Activated naive CD4-positive, alpha-beta T cell treated with anti-CD3 and anti-CD28 coated beads, Interleukin-2, amount 50 U/mL, for 16 hours (primary cell): Measurements from ENCODE around the gene MYBPC3.

Experiments used
- DNase-seq: peaks from one replicate; pipeline ENCODE4 v3.0.0-alpha.2; 2020

MYBPC3 gene

DNA sequence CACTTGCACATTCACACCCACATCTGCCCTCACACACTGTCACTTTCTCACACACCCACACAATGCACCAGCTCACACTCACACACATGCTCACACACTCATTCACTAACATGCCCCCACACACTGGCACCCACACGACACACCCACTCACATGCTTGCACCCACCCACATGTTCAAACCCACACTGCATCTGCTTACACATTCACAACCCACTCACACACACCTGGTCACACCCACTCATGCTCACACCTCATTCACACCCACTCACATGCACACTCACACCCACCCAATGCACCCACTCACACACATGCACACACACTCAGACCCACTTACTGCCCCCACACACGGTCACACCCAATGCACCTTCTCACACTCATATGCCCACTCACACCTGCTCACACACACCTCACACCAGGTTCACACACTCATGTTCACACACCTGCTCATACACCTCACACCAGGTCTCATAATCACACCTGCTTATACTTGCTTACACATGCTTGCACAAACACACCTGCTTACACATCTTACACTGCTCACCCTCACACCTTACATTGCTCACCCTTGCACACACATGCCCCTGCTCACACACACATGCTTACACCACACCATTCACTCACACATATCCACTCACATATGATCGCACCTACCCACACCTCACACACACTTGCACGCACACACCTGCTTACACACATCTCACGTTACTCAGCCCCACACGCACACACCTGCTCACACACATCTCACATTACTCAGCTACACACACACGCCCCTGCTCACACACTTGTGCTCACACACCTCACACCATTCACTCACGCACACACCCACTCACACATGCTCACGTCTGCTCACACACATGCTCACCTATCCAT is 3.9 kb upstream of the MYBPC3 start:
- no peak for DNase-seq

DNA sequence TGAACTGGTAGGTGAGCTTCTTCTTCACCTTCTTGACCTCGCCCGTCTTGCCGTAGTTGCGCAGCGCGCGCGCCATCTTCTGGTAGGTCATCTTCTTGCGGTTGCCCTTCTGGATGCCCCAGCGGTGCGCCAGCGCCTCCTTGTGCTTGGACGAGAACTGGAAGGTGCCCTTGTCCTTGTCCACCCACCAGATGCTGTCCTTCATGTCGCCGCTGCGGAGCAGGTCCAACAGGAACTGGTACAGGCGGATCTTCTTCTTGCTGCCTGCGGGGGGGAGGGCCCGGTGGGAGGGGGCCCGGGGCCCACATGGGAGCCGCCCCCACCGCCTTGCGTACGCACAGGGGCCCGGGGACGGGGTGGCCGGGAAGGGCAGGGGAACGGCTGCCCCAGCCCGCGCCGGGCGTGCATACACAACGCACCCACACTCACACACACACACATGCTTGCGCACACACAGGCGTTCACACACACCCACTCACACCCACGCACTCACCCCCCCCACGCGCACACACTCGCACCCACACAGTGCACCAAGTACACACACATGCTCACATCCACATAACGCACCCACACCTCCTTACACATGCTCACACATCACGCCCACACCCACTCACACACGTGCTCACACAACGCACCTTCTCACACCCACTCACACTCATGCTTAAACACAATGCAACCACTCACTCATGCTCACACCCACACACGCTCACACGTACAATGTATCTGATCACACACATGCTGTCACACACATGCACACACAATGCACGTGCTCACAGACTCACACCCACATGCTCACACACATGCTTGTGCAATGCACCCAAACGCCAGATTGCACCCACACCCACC is 3.0 kb upstream of the MYBPC3 start:
- no peak for DNase-seq

DNA sequence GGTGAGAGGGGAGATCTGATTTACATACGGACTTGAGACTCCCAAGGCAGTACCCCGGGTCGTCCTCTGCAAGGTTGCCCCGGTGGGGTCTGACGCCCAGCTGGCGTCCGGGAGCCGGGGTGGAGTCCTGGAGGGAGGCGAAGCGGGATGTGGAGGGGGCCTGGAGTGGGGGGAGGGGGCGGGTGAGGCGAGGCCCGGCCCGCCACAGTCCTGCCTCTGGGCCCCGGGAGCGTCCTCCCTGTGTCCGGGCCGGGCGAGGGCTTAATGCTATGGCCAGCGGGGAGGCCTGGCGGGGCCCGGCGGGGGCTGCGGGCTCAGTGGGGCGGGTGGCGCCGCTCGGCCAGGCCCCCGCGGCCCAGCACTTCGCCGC is 2.4 kb upstream of the MYBPC3 start:
- no peak for DNase-seq

DNA sequence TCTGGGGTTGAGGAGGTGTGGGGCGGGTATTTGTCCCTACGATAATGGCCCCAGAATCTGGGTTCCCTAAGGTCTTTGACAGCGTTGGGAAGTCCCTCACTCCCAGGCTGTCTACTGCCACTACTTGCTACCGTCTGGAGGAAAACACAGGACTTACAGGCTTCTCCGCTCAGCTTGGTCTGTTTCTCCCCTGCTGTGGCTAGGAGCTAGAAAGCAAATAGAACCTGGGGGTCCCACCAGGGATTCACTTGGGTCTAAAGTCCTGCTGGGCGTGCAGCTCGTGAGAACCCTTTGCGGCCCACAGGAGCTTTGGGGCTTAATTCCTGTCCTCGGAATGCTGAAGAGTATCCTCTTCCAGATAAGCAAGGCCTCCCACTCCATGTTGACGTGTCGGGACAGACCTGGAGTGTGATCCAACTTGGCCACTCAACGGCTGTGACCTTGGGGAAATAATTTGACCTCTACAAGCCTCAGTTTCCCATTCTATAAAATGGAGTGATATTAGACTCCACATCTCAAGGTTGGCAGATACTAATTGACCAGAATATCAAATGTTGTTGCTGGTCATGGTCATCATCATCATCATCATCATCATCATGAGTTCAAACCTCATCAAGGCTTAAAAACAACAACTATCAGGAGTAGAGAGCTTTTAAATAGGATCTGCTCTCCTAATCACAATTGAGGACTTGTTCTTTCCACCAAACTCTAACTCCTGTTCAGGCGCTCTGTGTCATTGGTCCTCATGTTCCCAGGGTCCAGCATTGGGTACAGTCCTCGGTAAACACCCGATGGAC is 1.7 kb upstream of the MYBPC3 start:
- DNase-seq = no peak

DNA sequence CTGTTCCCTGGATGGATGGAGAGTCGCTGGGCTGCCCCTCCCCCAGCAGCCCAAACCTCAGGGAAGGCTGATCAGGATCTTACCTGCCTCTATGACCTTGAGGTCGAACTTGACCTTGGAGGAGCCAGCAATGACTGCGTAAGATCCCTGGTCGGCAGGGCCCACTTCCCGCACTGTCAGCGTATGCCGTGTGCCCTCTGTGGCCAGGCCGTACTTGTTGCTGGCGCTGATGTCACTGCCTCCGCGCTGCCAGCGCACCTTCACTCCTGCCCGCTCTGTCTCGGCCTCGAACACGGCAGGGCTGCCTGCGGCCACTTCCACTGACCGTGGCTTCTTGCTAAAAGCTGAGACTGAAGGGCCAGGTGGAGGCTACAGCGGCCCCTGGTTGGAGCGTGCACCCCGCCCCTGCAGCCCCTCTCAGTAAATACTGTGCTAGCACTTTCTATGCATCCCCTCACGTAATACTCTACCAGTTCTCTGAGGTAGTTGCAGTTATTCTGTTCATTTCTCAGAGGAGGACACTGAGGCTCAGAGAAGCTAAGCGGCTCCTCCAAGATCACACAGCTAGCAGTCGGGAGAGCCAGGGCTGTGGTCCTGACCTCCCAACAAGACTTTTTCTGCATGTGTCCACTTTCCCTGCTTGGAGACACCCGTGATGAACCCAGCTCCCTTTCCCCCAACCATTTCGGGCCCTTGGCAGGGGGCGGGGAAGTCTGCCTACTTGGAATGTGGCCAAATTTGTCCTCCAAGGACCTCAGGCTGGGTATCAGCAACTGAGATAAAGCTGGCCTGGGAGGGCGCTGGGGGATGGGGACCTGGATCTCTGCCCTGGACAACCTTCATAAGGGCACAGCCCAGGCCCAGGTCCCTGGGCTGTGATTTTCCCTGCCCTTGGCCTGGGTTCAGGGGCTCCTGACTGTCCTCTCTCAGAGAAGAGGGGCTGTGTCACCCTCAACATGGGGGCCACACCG is 1.1 kb downstream of the MYBPC3 start:
- DNase-seq = no peak

DNA sequence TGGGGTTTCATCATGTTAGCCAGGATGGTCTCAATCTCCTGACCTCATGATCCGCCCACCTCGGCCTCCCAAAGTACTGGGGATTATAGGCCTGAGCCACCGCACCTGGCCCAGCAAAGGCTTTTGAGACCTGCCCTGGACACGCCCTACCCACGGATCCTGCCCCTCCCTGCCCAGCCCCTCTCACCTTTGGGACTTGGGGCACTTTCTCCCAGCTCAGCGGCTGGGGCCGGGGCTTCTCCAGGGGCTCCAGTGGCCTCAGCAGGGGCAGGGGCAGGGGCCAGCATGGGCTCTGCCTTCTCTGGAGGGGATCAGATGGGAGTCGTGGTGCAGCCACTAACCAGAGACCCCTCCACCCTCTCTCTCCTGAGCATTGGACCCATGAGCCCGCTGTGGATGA is 2.2 kb downstream of the MYBPC3 start:
- DNase-seq = no peak

DNA sequence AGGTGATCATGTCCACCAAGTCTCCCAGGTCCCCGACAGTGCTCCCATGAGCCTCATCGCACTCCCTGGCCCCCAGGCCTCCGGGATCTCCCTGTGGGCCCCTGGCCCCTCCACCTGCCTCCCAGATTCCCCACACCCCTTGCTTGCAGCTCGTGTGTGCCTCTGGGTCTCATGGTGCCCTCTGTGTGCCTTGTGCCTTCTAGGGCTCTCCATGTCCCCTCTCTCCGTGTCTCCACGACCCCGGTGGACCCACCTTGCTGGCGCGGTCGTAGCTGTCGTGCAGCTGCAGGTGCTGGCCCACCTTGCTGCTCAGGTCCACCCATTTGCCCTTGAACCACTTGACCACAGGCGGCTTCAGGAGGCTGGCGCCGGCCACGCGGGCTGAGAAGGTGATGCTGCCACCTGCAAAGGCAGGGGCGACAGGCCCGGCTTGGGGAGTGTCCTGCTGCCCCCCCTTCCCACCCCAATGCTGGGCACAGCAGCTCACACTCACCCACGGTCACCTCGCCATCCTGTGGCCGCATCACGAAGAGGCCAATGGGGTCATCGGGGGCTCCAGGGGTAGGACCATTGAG is 2.9 kb downstream of the MYBPC3 start:
- DNase-seq = no peak

DNA sequence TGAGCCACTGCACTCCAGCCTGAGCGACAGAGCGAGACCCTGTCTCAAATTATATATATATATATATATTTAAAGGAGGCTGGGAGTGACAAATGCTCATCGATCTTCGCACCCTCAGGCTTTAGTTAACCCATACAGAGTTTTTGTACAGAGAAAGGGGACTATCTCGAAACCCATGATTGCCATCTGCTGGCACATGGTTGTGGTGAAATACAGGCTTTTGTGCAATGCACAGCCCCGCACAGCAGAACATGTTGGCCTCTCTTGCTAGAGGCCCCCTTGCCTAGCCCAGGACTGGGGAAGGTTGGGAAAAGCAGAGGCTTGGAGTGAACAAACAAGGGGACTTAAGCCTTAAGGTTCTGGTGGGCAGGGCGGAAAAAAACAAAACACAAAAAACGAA is 3.6 kb downstream of the MYBPC3 start:
- DNase-seq = no peak

DNA sequence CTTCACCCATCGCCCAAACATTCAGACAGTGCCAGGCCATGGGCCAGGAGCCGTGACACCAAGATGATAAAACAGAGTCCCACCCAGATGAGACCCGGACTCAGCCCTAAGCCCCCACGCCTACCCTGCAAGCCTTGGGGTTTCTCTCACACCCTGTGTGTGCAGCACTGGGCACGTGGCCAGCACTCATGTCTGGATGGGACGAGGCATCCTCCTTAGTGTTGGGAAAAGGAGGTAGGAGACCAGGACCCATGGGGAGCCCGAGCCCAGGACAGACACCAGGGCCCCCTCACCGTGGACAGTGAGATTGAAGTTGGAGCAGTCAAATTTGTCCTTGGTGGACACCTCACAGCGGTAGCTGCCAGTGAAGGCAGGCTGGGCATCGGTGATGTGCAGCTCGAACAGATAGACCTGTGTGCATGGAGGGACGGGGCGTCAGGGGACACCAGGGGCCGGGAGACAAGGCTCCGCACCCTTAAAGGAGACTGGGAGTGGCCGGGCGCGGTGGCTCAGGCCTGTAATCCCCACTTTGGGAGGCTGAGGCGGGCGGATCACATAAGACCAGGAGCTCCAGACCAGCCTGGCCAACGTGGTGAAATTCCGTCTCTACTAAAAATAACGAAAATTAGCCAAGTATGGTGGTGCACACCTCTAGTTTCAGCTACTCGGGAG is 4.2 kb downstream of the MYBPC3 start:
- DNase-seq = no peak

DNA sequence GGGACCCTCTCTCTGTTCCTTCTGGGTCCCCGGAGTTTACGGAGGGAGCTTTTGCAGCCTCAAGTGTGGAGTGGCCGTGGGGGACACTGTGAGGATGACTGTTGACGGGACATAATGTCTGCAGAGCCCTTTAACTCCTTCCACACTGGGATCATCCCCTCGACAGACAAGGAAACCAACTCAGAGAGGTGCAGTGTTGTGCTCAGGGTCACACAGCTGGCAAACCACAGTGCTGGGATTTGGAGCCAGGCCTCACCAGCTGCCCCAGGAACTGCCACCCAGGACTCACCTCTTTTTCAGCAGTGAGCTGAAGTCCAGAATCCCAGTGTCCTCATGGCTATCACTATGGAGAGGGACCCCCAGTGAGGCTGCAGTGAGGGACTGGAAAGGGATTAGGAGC is 5.4 kb downstream of the MYBPC3 start:
- DNase-seq = no peak

DNA sequence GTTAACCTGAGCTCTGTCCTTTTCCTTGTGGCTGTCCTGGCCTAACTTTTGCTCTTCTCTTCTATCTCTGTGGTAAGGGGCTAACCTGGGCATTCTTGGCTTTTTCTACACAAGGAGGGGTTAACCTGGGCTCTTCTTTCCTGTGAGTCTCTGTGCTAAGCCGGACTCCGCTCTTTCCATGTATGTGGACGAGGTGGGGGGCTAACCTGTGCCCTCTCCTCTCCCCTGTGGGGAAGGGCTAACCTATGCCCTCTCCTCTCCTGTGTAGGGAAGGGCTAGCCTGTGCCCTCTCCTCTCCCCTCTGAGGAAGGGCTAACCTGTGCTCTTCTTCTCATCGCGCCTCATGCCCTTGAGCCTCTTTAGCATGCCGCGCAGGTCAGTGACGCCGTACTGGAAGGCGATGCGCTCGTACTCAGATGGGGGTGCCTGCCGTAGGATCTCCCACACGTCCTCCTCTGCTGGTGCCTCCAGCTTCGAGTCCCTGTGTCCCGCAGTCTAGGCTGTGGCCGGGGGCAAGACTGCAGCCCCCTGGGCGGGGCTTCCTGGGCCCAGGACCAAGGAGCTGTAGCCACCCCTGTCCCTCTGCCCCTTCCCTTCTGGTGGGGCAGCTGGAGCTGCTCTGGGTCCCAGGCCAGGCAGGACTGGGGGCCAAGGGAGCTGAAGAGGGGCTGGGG is 6.5 kb downstream of the MYBPC3 start:
- DNase-seq = no peak

DNA sequence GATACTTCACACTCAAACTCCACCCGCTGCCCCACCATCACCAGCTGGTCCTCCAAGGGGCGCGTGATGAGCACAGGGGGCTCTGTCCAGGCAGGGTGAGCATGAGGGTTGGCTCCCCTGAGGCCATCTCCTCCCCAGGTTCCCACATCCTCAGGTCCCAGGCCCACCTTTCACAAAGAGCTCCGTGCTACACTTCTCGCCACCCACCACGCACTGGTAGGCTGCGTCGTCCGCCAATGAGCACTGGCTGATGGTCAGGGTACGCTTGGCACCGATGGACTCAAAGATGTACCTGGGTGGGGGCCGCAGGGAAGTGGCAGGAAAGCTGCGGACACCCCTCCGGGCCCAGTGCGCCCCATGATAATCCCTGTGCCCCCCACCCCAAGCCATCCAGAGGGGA is 9.6 kb downstream of the MYBPC3 start:
- no peak for DNase-seq

DNA sequence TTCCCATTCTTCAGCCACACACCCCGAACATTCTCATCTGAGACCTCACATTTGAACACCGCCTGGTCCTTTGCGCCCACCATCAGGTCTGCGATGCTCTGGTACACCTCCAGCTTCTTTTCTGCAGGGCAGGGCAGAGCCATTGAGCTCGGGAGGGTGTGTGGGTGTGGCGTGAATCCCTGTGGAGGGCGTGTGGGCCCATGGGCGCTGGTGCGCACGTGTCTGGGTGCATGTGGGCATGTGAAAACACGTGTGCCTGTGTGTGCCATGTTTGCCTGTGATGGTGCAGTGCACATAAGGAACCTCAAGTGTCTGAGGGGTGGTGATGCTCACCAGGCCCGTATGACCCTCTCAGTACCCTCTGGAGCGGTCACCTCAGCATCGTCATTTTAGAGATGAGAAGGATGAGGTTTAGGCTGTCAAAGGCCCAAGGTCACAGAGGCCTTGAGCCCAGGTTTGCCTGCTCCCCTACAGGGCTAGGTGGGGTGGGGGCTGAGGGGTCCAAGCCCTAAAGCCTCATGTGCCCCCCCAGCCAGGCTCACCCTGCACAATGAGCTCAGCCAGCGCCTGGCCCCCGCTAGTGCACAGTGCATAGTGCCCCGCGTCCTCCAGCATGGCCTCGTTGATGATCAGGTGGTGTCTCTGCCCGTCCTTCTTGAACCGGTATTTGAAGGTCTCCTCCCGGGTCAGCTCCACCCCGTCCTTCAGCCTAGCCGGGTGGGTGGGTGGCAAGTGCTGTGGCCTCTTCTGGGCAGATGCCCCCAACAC is 10.3 kb downstream of the MYBPC3 start:
- DNase-seq = no peak

DNA sequence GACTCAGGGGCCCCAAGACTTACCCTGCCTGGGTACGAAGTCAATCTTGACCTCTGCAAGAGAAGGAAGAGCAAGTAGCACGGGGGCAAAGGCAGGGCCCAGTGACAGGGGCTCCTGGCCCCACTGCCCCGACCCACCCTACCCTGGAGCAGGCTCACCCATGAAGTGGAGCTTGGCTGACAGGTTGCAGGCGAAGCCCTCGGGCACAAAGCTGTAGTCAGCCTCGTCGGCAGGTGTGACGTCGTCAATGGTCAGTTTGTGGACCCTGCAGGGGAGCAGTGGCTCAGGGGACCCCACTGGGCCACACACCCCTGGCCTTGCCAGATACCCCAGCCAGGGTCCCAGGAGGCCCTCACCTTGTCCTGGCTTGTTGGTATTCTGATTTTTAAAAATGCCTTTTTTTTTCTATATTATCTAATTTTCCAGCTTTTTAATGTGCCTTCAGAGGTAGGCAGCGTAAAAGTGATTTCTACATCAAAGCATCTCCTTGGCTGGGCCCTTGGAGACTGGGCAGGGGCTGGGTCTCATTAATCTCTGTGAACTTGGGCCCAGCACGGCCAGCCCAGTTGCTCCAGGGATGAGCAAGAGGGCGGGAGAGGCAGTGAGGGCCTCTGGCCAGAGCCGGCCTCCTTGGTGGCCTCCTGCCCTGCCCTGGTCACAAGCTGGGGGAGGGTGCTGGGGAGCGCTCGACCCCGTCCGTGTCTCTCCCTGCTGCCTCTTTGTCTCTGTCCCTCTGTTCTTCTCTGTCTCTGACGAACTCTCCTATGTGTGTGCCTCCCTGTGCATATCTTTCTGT is 11.3 kb downstream of the MYBPC3 start:
- DNase-seq = no peak

DNA sequence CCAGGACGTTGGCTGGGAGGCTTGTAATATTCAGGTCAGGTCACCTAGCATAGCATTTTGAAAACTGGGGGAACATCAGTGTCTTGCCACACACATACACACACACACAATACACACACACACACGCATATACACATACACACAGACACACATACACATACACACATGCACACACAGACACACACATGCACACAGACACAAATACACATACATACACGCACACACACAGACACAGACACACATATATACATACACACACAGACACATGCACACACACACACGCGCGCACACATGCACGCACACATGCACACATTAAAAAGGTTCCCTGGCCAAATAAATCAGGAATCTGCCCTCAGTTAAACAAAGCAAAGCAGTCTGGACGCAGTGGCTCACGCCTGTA is 12.5 kb downstream of the MYBPC3 start:
- no peak for DNase-seq

DNA sequence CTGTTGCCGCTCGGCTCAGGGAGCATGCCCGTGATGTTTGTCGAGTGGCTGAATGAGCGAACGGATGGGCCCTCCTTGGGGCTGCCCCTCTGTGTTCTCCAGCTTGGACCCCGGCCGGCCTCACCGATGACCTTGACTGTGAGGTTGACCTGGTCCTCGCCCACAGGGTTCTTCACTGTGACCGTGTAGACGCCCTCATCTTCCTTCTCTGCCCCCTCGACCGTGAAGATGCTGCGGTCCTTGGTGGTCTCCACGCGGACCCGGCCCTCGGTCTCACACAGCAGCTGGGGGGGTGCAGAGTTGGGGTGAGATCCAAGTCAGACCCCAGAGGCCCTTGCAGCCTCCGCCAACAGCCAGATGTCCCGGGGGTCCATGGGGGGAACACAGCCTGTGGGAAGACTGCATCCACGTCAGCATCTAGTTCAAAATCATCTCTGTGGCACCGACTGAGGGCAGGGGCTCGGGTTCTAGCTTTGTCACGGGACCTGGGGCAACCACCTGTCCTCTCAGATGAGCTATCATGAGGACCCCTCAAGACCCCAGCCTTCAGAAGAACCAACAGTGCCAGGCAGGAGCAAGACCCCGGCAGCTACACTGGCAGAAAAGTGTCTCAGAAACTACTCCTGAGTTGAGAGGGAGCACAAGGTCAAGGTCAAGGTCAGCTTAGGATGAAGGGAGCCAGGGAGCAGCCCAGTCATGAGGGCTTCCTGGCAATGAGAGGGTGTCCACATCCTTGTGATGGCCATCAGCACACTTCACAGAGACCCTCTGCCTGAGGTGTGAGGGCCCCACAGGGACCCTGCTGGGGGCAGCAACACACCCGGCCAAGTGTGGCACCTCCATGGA is 13.9 kb downstream of the MYBPC3 start:
- DNase-seq = no peak

DNA sequence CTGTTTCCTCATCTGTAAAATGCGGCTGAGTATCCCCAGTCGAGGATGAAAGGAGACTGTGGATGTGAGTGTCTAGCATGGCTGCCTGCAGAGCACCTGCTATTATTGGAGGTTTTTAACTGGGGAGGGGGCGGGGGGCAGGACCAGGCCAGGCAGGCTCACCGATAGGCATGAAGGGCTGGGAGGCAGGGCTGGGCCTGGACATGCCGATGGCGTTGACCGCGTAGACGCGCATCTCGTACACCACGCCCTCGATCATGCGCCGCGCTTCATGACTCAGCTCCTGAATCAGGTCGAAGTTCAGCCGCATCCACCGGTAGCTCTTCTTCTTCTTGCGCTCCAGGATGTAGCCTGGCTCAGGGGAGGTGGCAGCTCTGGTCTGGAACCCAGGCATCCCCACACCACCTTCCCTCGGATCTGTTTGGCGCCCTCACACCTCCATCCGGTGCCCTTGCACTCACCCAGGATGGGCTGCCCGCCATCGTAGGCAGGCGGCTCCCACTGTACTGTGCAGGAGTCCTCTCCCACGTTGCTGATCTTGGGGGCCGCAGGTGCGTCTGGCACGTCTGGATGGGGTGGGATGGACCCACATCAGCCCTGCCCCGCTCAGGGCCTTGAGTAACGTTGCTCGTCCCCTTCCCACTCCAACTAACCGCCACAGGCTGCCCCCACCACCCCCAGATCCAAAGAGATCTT is 15.1 kb downstream of the MYBPC3 start:
- DNase-seq = no peak
